ACC112 (cell line): ENCODE measurements around the gene ABCC6.
"Not testable (repeated sequence)": the region's sequence is repeated elsewhere in the genome, so short reads cannot be mapped to it uniquely, and the experiment has no call there.

Source experiments
- H2AFZ ChIP-seq: fragments of 200-600 bp; sonication (generic); one replicate; pipeline ENCODE4 v1.6.0; 2017; ENCODE audit warnings: antibody characterized with exemption, low read length; ENCODE audit not compliant: unreplicated experiment
- H3K27ac ChIP-seq: fragments of 200-600 bp; sonication (generic); 2 replicates; pipeline ENCODE4 v1.5.1; 2014; ENCODE audit warnings: low read depth, mild to moderate bottlenecking, antibody characterized with exemption, low read length, moderate library complexity
- H3K27me3 ChIP-seq: fragments of 200-600 bp; sonication (generic); 2 replicates; pipeline ENCODE4 v1.6.1; 2014; ENCODE audit warnings: mild to moderate bottlenecking, antibody characterized with exemption, low read length, moderate library complexity, mixed read lengths; ENCODE audit not compliant: insufficient read depth
- H3K36me3 ChIP-seq: fragments of 200-600 bp; sonication (generic); 2 replicates; pipeline ENCODE4 v1.6.1; 2016; ENCODE audit warnings: mild to moderate bottlenecking, antibody characterized with exemption, low read length, moderate library complexity, mixed read lengths; ENCODE audit not compliant: insufficient read depth
- H3K4me1 ChIP-seq: fragments of 200-600 bp; sonication (generic); one replicate; pipeline ENCODE4 v1.6.1; 2016; ENCODE audit warnings: low read length, mixed read lengths; ENCODE audit not compliant: insufficient read depth, unreplicated experiment, control insufficient read depth
- H3K4me3 ChIP-seq: fragments of 200-600 bp; sonication (generic); 2 replicates; pipeline ENCODE4 v1.5.1; 2014; ENCODE audit warnings: mild to moderate bottlenecking, low read depth, low read length
- H3K79me2 ChIP-seq: fragments of 200-600 bp; sonication (generic); one replicate; pipeline ENCODE4 v1.6.0; 2016; ENCODE audit warnings: low read length; ENCODE audit not compliant: control insufficient read depth, unreplicated experiment, insufficient read depth

Gene ABCC6

GRCh38 chr16:16203494-16203893, 19.8 kb downstream of the ABCC6 start:
- not testable (repeated sequence) for H3K4me3 ChIP-seq, H2AFZ ChIP-seq, H3K27me3 ChIP-seq, H3K27ac ChIP-seq, H3K4me1 ChIP-seq, H3K79me2 ChIP-seq, H3K36me3 ChIP-seq

- H3K4me3 ChIP-seq, H3K27ac ChIP-seq, H3K36me3 ChIP-seq, H3K27me3 ChIP-seq, H3K79me2 ChIP-seq, H3K4me1 ChIP-seq, H2AFZ ChIP-seq: not testable (repeated sequence)
These were observed 20.7 kb downstream of the ABCC6 start for GRCh38 chr16:16202400-16203143.

- H3K4me1 ChIP-seq, H3K79me2 ChIP-seq, H3K4me3 ChIP-seq, H3K27me3 ChIP-seq, H2AFZ ChIP-seq, H3K36me3 ChIP-seq, H3K27ac ChIP-seq: not testable (repeated sequence)
These were observed 21.4 kb downstream of the ABCC6 start for GRCh38 chr16:16201880-16202279.

- H3K4me1 ChIP-seq = not testable (repeated sequence)
These were observed 22.9 kb downstream of the ABCC6 start for GRCh38 chr16:16200391-16200790.

GRCh38 chr16:16199428-16199827, 23.9 kb downstream of the ABCC6 start:
- not testable (repeated sequence) for H3K4me3 ChIP-seq, H3K4me1 ChIP-seq, H3K27ac ChIP-seq, H3K27me3 ChIP-seq, H2AFZ ChIP-seq, H3K36me3 ChIP-seq, H3K79me2 ChIP-seq

More at GRCh38 chr16:16200391-16200790, 22.9 kb downstream of the ABCC6 start:
- H3K4me3 ChIP-seq, H3K79me2 ChIP-seq, H3K36me3 ChIP-seq, H3K27ac ChIP-seq, H2AFZ ChIP-seq, H3K27me3 ChIP-seq: not testable (repeated sequence)

GRCh38 chr16:16197966-16198365, 25.3 kb downstream of the ABCC6 start:
- H3K27ac ChIP-seq = no peak overlapping the region
- H3K79me2 ChIP-seq = no peaks in the 10 kb centered on the region
- H2AFZ ChIP-seq = no peak overlapping the region
- H3K4me1 ChIP-seq = no peaks in the 10 kb centered on the region
- H3K4me3 ChIP-seq = no peak overlapping the region
- H3K36me3 ChIP-seq = no peaks in the 10 kb centered on the region
- no peaks in the 10 kb centered on the region for H3K27me3 ChIP-seq

GRCh38 chr16:16197331-16197730, 26.0 kb downstream of the ABCC6 start:
- Histone ChIP-seq H3K27me3 (no peaks in the 10 kb centered on the region), H2AFZ (no peak overlapping the region), H3K4me3 (no peak overlapping the region), H3K4me1 (no peaks in the 10 kb centered on the region), H3K27ac (no peak overlapping the region), H3K36me3 (no peaks in the 10 kb centered on the region), H3K79me2 (no peaks in the 10 kb centered on the region)

- H3K79me2 ChIP-seq = no peaks in the 10 kb centered on the region
- H3K27ac ChIP-seq = no peak overlapping the region
- no peaks in the 10 kb centered on the region for H3K36me3 ChIP-seq
- H3K27me3 ChIP-seq = no peaks in the 10 kb centered on the region; the same call in 1 of the 2 replicates
- no peaks in the 10 kb centered on the region for H3K4me1 ChIP-seq
- no peak overlapping the region for H3K4me3 ChIP-seq
- no peak overlapping the region for H2AFZ ChIP-seq
These were observed 27.2 kb downstream of the ABCC6 start for GRCh38 chr16:16196099-16196498.

GRCh38 chr16:16191493-16192167, 31.7 kb downstream of the ABCC6 start:
- no peak overlapping the region for H3K27ac ChIP-seq
- no peaks in the 10 kb centered on the region for H3K4me1 ChIP-seq
- H3K79me2 ChIP-seq = no peaks in the 10 kb centered on the region
- H3K36me3 ChIP-seq = no peaks in the 10 kb centered on the region
- no peak overlapping the region for H3K4me3 ChIP-seq
- peaks cover 9% of the 10 kb centered on the region for H3K27me3 ChIP-seq
- no peak overlapping the region for H2AFZ ChIP-seq

- H3K27ac ChIP-seq, H3K4me1 ChIP-seq, H3K27me3 ChIP-seq, H3K36me3 ChIP-seq, H2AFZ ChIP-seq, H3K4me3 ChIP-seq, H3K79me2 ChIP-seq: not testable (repeated sequence)
These were observed 32.3 kb downstream of the ABCC6 start for GRCh38 chr16:16190966-16191365.

- no peaks in the 10 kb centered on the region for H3K79me2 ChIP-seq
- no peaks in the 10 kb centered on the region for H3K4me1 ChIP-seq
- H3K27ac ChIP-seq = no peak overlapping the region
- no peak overlapping the region for H2AFZ ChIP-seq
- H3K27me3 ChIP-seq = peaks cover 9% of the 10 kb centered on the region
- H3K4me3 ChIP-seq = no peak overlapping the region
- H3K36me3 ChIP-seq = no peaks in the 10 kb centered on the region
These were observed 32.7 kb downstream of the ABCC6 start for GRCh38 chr16:16190546-16190945.
